Caco-2 (cell line): ENCODE data around the gene NUDT4B. TPM values are rescaled to one million over a fixed set of nuclear protein-coding genes. Genes with fewer than 3 reads are reported as not detected.
"Not testable (repeated sequence)": the region's sequence is repeated elsewhere in the genome, so short reads cannot be mapped to it uniquely, and the experiment has no call there.

Experiments used
- BruUV-seq: library from RNA; stranded (reverse); fragments of 400-500 nt; replicated peaks from 2 replicates; lab custom pipeline; 2021; lab: Mats Ljungman, UMichigan
- CTCF ChIA-PET: fragments of 300-600 bp; sonication (Branson Sonifier 250); formaldehyde crosslinking; loops from one replicate; lab custom pipeline; 2022; ENCODE audit warnings: antibody characterized with exemption; lab: Charles Lee
- POLR2A ChIA-PET: fragments of 300-600 bp; sonication (Branson Sonifier 250); formaldehyde crosslinking; loops from one replicate; lab custom pipeline; 2022; ENCODE audit warnings: antibody characterized with exemption; lab: Charles Lee
- DNase-seq, 2 experiments: peaks; one replicate each; pipeline versions ENCODE4 v3.0.0 to v3.0.0-alpha.2; 2020 to 2022
- H3K27me3 ChIP-seq: replicated peaks from 2 replicates; pipeline ENCODE4 v1.6.0; 2011; ENCODE audit warnings: low read length; ENCODE audit not compliant: control insufficient read depth, insufficient read depth
- H3K36me3 ChIP-seq: 2 replicates; pipeline ENCODE4 v1.5.1; 2011; ENCODE audit warnings: low read length; ENCODE audit not compliant: control insufficient read depth, insufficient read depth
- H3K4me1 ChIP-seq: fragments of 250-450 bp; sonication (Bioruptor Pico); 2 replicates; pipeline ENCODE4 v1.5.1; 2020; ENCODE audit warnings: mild to moderate bottlenecking
- H3K4me3 ChIP-seq: 2 replicates; pipeline ENCODE4 v1.5.1; 2011; ENCODE audit warnings: low read depth, mild to moderate bottlenecking, control low read depth, low read length
- H3K9me3 ChIP-seq: fragments of 250-450 bp; sonication (Bioruptor Pico); 2 replicates; pipeline ENCODE4 v1.5.1; 2020; ENCODE audit warnings: mild to moderate bottlenecking, moderate library complexity
- H3K27ac Mint-ChIP-seq: one replicate; pipeline ENCODE4 v1.8.0; 2022; ENCODE audit warnings: mixed read lengths; ENCODE audit not compliant: unreplicated experiment
- H3K27me3 Mint-ChIP-seq: one replicate; pipeline ENCODE4 v1.8.0; 2022; ENCODE audit warnings: mixed read lengths; ENCODE audit not compliant: insufficient read depth, unreplicated experiment
- H3K36me3 Mint-ChIP-seq: one replicate; pipeline ENCODE4 v1.8.0; 2022; ENCODE audit warnings: mild to moderate bottlenecking, mixed read lengths; ENCODE audit not compliant: insufficient read depth, unreplicated experiment
- H3K4me1 Mint-ChIP-seq: one replicate; pipeline ENCODE4 v1.8.0; 2022; ENCODE audit warnings: low read depth, mixed read lengths; ENCODE audit not compliant: unreplicated experiment
- H3K4me3 Mint-ChIP-seq: one replicate; pipeline ENCODE4 v1.8.0; 2022; ENCODE audit warnings: mild to moderate bottlenecking, moderate library complexity, mixed read lengths; ENCODE audit not compliant: unreplicated experiment
- H3K9me3 Mint-ChIP-seq: one replicate; pipeline ENCODE4 v1.8.0; 2022; ENCODE audit warnings: mixed read lengths; ENCODE audit not compliant: unreplicated experiment
- intact Hi-C: fragments of 100-400 bp; cut with micrococcal nuclease; formaldehyde crosslinking; loops from one replicate; pipeline ENCODE4 v1.10.0; 2022; ENCODE audit not compliant: unreplicated experiment
- total RNA-seq: library from RNA; stranded (reverse); gene quantifications from 2 replicates; pipeline ENCODE4 v1.2.3, GENCODE V29; 2022

NUDT4B gene
- total RNA-seq, 1 experiment from 2014 or later, result not detected

DNA sequence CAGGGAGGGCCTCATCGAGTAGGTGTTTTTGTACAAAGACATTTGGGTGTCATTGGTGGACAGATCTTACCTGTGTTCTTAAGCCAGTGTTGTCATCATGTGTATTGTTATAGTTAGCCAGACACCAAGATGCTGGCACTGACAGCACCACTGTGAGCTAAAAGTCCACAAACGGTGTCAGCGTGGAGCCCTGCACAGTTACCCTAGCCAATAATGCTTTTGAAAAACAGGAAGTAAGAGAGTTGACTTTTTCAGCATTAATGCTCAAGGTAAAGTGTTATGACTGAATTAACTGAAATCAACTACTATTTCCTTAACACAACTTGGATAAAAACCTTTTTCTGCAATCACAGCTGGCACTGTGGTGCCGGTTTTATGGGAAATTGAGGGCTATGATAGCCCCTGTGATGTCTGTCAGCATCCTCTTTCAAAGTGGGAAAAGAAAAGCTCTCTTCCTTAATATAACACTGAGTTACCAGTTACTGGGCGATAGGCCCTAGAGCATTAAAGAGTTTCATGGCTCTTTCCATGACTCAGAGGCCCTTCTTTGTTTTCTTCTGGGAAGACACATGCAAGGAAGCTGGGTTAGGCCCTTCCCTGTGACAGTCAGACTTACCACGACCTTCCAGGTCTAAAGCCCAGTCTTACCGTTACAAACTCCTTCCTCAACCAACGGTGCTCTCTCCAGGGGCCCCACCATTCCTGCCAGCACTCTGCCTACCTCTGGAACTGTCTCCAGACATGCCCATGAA lies 37.6 kb upstream of the NUDT4B start:
- BruUV-seq, H3K9me3 Mint-ChIP-seq, H3K36me3 ChIP-seq, H3K9me3 ChIP-seq, CTCF ChIA-PET, H3K4me3 ChIP-seq, POLR2A ChIA-PET, H3K27me3 Mint-ChIP-seq, H3K4me3 Mint-ChIP-seq, DNase-seq, H3K4me1 Mint-ChIP-seq, H3K36me3 Mint-ChIP-seq, intact Hi-C loops, H3K27ac Mint-ChIP-seq, H3K4me1 ChIP-seq, H3K27me3 ChIP-seq: not testable (repeated sequence)

- H3K27ac Mint-ChIP-seq, H3K9me3 Mint-ChIP-seq, H3K36me3 ChIP-seq, H3K36me3 Mint-ChIP-seq, BruUV-seq, intact Hi-C loops, DNase-seq, H3K4me1 ChIP-seq, H3K9me3 ChIP-seq, POLR2A ChIA-PET, H3K4me3 Mint-ChIP-seq, H3K27me3 Mint-ChIP-seq, H3K4me1 Mint-ChIP-seq, CTCF ChIA-PET, H3K27me3 ChIP-seq, H3K4me3 ChIP-seq: not testable (repeated sequence)
These were observed 36.2 kb upstream of the NUDT4B start for GRCh38 chr1:148712353-148712752.

DNA sequence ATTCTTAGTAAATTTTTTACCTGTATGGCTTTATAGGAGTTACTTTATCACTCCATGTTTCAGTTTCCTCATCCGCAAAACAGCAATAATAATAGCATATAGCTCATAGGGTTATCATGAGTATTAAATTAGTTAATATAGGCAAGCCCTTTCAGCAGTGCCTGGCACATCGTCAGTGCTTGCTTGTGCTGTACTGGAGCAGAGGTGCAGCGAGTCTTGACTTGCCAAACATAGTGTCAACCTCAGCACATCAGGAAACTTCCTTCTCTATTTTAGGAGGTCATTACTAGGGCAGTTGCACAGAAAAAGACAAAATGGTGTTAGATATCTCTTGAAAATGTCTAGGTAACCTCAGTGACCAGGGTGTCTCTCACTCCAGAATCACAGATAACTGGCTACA lies 33.1 kb upstream of the NUDT4B start:
- H3K27me3 Mint-ChIP-seq, CTCF ChIA-PET, H3K36me3 ChIP-seq, H3K4me3 ChIP-seq, DNase-seq, H3K4me1 ChIP-seq, H3K36me3 Mint-ChIP-seq, H3K27me3 ChIP-seq, H3K27ac Mint-ChIP-seq, BruUV-seq, H3K9me3 Mint-ChIP-seq, H3K4me3 Mint-ChIP-seq, H3K9me3 ChIP-seq, H3K4me1 Mint-ChIP-seq, POLR2A ChIA-PET, intact Hi-C loops: not testable (repeated sequence)

- DNase-seq, H3K4me1 Mint-ChIP-seq, H3K9me3 ChIP-seq, H3K36me3 Mint-ChIP-seq, H3K9me3 Mint-ChIP-seq, CTCF ChIA-PET, POLR2A ChIA-PET, H3K27me3 ChIP-seq, H3K4me3 Mint-ChIP-seq, BruUV-seq, H3K27me3 Mint-ChIP-seq, H3K4me1 ChIP-seq, H3K27ac Mint-ChIP-seq, H3K36me3 ChIP-seq, intact Hi-C loops, H3K4me3 ChIP-seq: not testable (repeated sequence)
These were observed 31.5 kb upstream of the NUDT4B start for GRCh38 chr1:148716966-148717520.

GRCh38 chr1:148720918-148721317 lies 27.7 kb upstream of the NUDT4B start:
- H3K36me3 ChIP-seq, H3K36me3 Mint-ChIP-seq, POLR2A ChIA-PET, BruUV-seq, H3K27me3 Mint-ChIP-seq, H3K4me1 Mint-ChIP-seq, H3K9me3 Mint-ChIP-seq, H3K4me1 ChIP-seq, intact Hi-C loops, CTCF ChIA-PET, H3K4me3 Mint-ChIP-seq, H3K9me3 ChIP-seq, H3K27me3 ChIP-seq, DNase-seq, H3K27ac Mint-ChIP-seq, H3K4me3 ChIP-seq: not testable (repeated sequence)

GRCh38 chr1:148722758-148723157 lies 25.8 kb upstream of the NUDT4B start:
- CTCF ChIA-PET, H3K4me1 ChIP-seq, intact Hi-C loops, H3K36me3 Mint-ChIP-seq, POLR2A ChIA-PET, BruUV-seq, H3K4me3 Mint-ChIP-seq, H3K27me3 Mint-ChIP-seq, H3K27ac Mint-ChIP-seq, H3K4me1 Mint-ChIP-seq, H3K36me3 ChIP-seq, H3K27me3 ChIP-seq, H3K9me3 Mint-ChIP-seq, DNase-seq, H3K9me3 ChIP-seq, H3K4me3 ChIP-seq: not testable (repeated sequence)

DNA sequence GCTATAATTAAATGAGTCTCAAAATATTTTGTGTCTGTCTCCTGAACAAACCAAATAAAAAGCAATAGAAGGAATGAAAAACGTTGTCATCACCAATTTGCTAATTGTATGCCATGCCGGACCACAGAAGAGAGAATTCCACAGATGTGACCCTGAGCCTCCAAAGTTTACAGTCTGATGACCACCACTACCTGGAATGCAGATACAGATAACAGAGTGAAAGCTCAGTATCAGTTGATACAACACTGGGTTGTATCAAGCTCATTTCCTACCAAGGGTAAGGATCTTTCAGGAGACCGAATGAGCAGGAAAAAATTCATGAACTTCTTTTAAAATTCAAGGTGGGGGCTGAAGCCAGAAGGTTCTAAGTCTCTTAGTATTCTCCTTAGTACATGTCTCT lies 25.1 kb upstream of the NUDT4B start:
- H3K4me1 Mint-ChIP-seq, POLR2A ChIA-PET, H3K36me3 Mint-ChIP-seq, H3K36me3 ChIP-seq, H3K4me3 ChIP-seq, H3K9me3 Mint-ChIP-seq, H3K4me1 ChIP-seq, DNase-seq, BruUV-seq, H3K4me3 Mint-ChIP-seq, H3K27me3 ChIP-seq, H3K27me3 Mint-ChIP-seq, H3K9me3 ChIP-seq, H3K27ac Mint-ChIP-seq, CTCF ChIA-PET, intact Hi-C loops: not testable (repeated sequence)
